HCT116 (cell line): ENCODE results near the gene RAVER2. TPM values are rescaled to one million over a fixed set of nuclear protein-coding genes. Genes with fewer than 3 reads are reported as not detected.

ENCODE experiments used
- total RNA-seq: library from RNA; stranded (reverse); gene quantifications from one replicate; pipeline ENCODE4 v1.2.1, GENCODE V29; 2021; ENCODE audit not compliant: unreplicated experiment

Gene RAVER2
- total RNA-seq, 1 experiment from 2014 or later = 23.2 TPM

Other genes starting within 250 kb of the RAVER2 start
- 53.2 TPM for gene JAK1, start 221.5 kb downstream of the RAVER2 start, total RNA-seq